ENCODE results near the gene DYNC2H1. TPM values are rescaled to one million over a fixed set of nuclear protein-coding genes. Genes with fewer than 3 reads are reported as not detected.
A peak's percentile ranks its signal among the peaks of the same experiment; 100 is the strongest.

Gene DYNC2H1
- total RNA-seq, 1 donor from 2014 or later, result 17.2 TPM

DNA sequence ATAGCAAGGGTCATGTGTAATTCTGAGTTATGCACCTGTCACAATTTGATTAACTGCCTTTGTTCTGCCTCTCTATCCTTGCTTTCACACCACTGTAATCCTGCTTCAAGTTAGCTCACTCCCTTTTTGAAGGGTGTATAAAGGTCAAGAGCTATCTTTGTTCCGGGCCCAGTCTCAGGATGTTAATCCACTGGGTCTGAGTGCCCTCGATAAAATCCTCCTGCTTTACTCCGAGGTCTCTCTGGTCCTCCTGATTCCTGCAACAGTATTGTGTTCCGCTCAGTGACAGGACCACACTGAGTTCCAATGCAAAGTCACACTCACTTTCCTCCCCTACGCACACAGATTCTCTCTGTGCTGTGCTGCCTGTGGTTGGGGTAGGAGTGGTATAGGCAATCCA lies 186.5 kb downstream of the DYNC2H1 start:
- H3K4me2 ChIP-seq (ENCODE audit: low read length), result no peak overlapping the region
- TF ChIP-seq, protein P1, sequence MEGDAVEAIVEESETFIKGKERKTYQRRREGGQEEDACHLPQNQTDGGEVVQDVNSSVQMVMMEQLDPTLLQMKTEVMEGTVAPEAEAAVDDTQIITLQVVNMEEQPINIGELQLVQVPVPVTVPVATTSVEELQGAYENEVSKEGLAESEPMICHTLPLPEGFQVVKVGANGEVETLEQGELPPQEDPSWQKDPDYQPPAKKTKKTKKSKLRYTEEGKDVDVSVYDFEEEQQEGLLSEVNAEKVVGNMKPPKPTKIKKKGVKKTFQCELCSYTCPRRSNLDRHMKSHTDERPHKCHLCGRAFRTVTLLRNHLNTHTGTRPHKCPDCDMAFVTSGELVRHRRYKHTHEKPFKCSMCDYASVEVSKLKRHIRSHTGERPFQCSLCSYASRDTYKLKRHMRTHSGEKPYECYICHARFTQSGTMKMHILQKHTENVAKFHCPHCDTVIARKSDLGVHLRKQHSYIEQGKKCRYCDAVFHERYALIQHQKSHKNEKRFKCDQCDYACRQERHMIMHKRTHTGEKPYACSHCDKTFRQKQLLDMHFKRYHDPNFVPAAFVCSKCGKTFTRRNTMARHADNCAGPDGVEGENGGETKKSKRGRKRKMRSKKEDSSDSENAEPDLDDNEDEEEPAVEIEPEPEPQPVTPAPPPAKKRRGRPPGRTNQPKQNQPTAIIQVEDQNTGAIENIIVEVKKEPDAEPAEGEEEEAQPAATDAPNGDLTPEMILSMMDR (IDR thresholded peaks at IDR 0.05; ENCODE audit: insufficient read depth, low read depth, low read length), result no peak
- TF ChIP-seq EZH2 (IDR thresholded peaks at IDR 0.05; ENCODE audit: insufficient read depth, low read length), result no peak
- peak; percentile 16 for DNase-seq (ENCODE audit: low read depth)
- H2AFZ ChIP-seq (ENCODE audit: low read depth, low read length), result no peak overlapping the region
- no peaks in the 10 kb centered on the region for H3K79me2 ChIP-seq (ENCODE audit: insufficient read depth, low read length)
- no peak overlapping the region for H3K27ac Mint-ChIP-seq (ENCODE audit: unreplicated experiment)
- no peaks in the 10 kb centered on the region for H4K20me1 ChIP-seq (ENCODE audit: insufficient read depth, low read length)
- H3K4me1 ChIP-seq (ENCODE audit: insufficient read depth, low read length), result no peaks in the 10 kb centered on the region
- H3K36me3 Mint-ChIP-seq (ENCODE audit: low read depth, unreplicated experiment), result peaks cover 41% of the 10 kb centered on the region
- H3K9ac ChIP-seq (ENCODE audit: low read length), result no peak overlapping the region
- H3K27ac ChIP-seq (ENCODE audit: low read depth, low read length), result no peak overlapping the region
- FAIRE-seq, result no peak
- no peaks in the 10 kb centered on the region for H3K27me3 Mint-ChIP-seq (ENCODE audit: low read depth, unreplicated experiment)
- no peaks in the 10 kb centered on the region for H3K4me1 Mint-ChIP-seq (ENCODE audit: low read depth, unreplicated experiment)
- H3K9me3 Mint-ChIP-seq (ENCODE audit: unreplicated experiment), result peaks cover 31% of the 10 kb centered on the region
- H3K4me3 Mint-ChIP-seq (ENCODE audit: unreplicated experiment), result no peak overlapping the region
- H3K27me3 ChIP-seq (ENCODE audit: insufficient read depth, low read length), result no peaks in the 10 kb centered on the region
- H3K4me3 ChIP-seq (ENCODE audit: insufficient read depth, low read depth, low read length), result no peak overlapping the region
- peaks cover 4% of the 10 kb centered on the region for H3K9me3 ChIP-seq (ENCODE audit: insufficient read depth, low read depth, low read length)
- no peaks in the 10 kb centered on the region for H3K36me3 ChIP-seq (ENCODE audit: insufficient read depth, low read length)

DNA sequence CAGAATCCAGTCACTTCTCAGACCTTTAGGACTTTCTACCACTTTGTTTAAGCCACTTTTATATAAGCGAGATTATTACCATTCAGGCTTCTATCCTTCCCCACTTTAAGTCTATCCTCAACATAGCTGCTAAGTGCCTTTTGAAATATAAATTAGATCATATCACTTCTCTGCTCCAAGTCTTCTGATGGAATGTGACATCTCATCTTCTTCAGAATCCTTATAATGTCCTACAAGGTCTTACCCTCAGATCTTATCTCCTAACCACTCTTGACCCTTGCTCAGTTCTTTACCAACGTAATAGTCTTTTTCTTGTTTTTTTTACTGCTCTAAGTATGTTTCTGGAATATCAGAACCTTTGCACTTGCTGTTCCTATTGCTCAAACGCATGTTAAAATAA lies 188.7 kb downstream of the DYNC2H1 start:
- no peaks in the 10 kb centered on the region for H3K27me3 Mint-ChIP-seq (ENCODE audit: low read depth, unreplicated experiment)
- Histone ChIP-seq H4K20me1 (ENCODE audit: insufficient read depth, low read length) (no peaks in the 10 kb centered on the region), H3K36me3 (ENCODE audit: insufficient read depth, low read length) (no peaks in the 10 kb centered on the region), H3K4me2 (ENCODE audit: low read length) (no peak overlapping the region), H3K4me1 (ENCODE audit: insufficient read depth, low read length) (no peaks in the 10 kb centered on the region), H3K9me3 (ENCODE audit: insufficient read depth, low read depth, low read length) (peaks cover 4% of the 10 kb centered on the region), H3K4me3 (ENCODE audit: insufficient read depth, low read depth, low read length) (no peak overlapping the region), H3K9ac (ENCODE audit: low read length) (no peak overlapping the region), H3K79me2 (ENCODE audit: insufficient read depth, low read length) (no peaks in the 10 kb centered on the region), H3K27me3 (ENCODE audit: insufficient read depth, low read length) (no peaks in the 10 kb centered on the region), H3K27ac (ENCODE audit: low read depth, low read length) (no peak overlapping the region), H2AFZ (ENCODE audit: low read depth, low read length) (no peak overlapping the region)
- no peak for TF ChIP-seq EZH2 (IDR thresholded peaks at IDR 0.05; ENCODE audit: insufficient read depth, low read length)
- TF ChIP-seq, protein P1 (IDR thresholded peaks at IDR 0.05; ENCODE audit: insufficient read depth, low read depth, low read length), result no peak
- H3K36me3 Mint-ChIP-seq (ENCODE audit: low read depth, unreplicated experiment), result peaks cover 34% of the 10 kb centered on the region
- DNase-seq (ENCODE audit: low read depth) (no peak), FAIRE-seq (no peak)
- no peak overlapping the region for H3K4me3 Mint-ChIP-seq (ENCODE audit: unreplicated experiment)
- H3K27ac Mint-ChIP-seq (ENCODE audit: unreplicated experiment), result no peak overlapping the region
- H3K4me1 Mint-ChIP-seq (ENCODE audit: low read depth, unreplicated experiment), result no peaks in the 10 kb centered on the region
- peaks cover 25% of the 10 kb centered on the region for H3K9me3 Mint-ChIP-seq (ENCODE audit: unreplicated experiment)

DNA sequence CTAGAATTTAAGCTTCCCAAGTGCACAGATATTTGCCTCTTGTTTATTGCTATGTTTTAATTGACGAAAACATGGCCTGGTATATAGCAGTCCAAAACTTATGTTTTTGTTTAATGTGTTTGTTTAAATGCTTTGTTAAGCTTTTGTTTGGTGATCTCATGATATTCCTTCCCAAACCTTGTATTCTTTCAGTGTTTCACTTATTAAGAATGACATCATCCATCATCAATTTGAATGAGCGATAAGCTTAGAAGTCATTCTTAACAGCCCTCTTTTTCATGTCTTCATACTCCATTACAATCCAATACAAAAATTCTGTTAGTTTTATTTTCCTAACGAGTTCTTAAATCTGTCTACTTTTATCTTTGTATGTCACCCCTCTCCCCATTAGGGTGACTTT lies 206.0 kb downstream of the DYNC2H1 start:
- FAIRE-seq, result no peak
- TF ChIP-seq, protein P1 (IDR thresholded peaks at IDR 0.05; ENCODE audit: insufficient read depth, low read depth, low read length), result no peak
- no peak for TF ChIP-seq EZH2 (IDR thresholded peaks at IDR 0.05; ENCODE audit: insufficient read depth, low read length)
- no peaks in the 10 kb centered on the region for H3K9me3 ChIP-seq (ENCODE audit: insufficient read depth, low read depth, low read length)
- H3K36me3 ChIP-seq (ENCODE audit: insufficient read depth, low read length), result no peaks in the 10 kb centered on the region
- H3K36me3 Mint-ChIP-seq (ENCODE audit: low read depth, unreplicated experiment), result no peaks in the 10 kb centered on the region
- H3K4me3 ChIP-seq (ENCODE audit: insufficient read depth, low read depth, low read length), result no peak overlapping the region
- no peak overlapping the region for H3K27ac ChIP-seq (ENCODE audit: low read depth, low read length)
- no peak overlapping the region for H3K4me2 ChIP-seq (ENCODE audit: low read length)
- no peaks in the 10 kb centered on the region for H3K9me3 Mint-ChIP-seq (ENCODE audit: unreplicated experiment)
- no peaks in the 10 kb centered on the region for H3K79me2 ChIP-seq (ENCODE audit: insufficient read depth, low read length)
- H3K9ac ChIP-seq (ENCODE audit: low read length), result no peak overlapping the region
- no peaks in the 10 kb centered on the region for H4K20me1 ChIP-seq (ENCODE audit: insufficient read depth, low read length)
- no peaks in the 10 kb centered on the region for H3K27me3 ChIP-seq (ENCODE audit: insufficient read depth, low read length)
- DNase-seq (ENCODE audit: low read depth), result no peak
- peaks cover 10% of the 10 kb centered on the region for H3K4me1 Mint-ChIP-seq (ENCODE audit: low read depth, unreplicated experiment)
- no peak overlapping the region for H3K27ac Mint-ChIP-seq (ENCODE audit: unreplicated experiment)
- no peak overlapping the region for H2AFZ ChIP-seq (ENCODE audit: low read depth, low read length)
- H3K4me1 ChIP-seq (ENCODE audit: insufficient read depth, low read length), result no peaks in the 10 kb centered on the region
- H3K4me3 Mint-ChIP-seq (ENCODE audit: unreplicated experiment), result no peak overlapping the region
- no peaks in the 10 kb centered on the region for H3K27me3 Mint-ChIP-seq (ENCODE audit: low read depth, unreplicated experiment)
